Immature natural killer cell (primary cell): ENCODE results near the gene CDH7. TPM values are rescaled to one million over a fixed set of nuclear protein-coding genes. Genes with fewer than 3 reads are reported as not detected.

Experiments
- DNase-seq, 3 donors: peaks; one replicate each; pipeline ENCODE4 v3.0.0; 2022; ENCODE audit warnings: mixed read lengths in 1 of 3
- H3K27ac Mint-ChIP-seq, 6 donors: one replicate each; pipeline ENCODE4 v1.8.0; 2020; ENCODE audit warnings: mixed read lengths in 6 of 6, mild to moderate bottlenecking in 5 of 6, inconsistent platforms in 4 of 6, moderate library complexity in 3 of 6
- H3K27me3 Mint-ChIP-seq, 3 donors: one replicate each; pipeline ENCODE4 v1.8.0; 2020 to 2021; ENCODE audit warnings: low read depth in 3 of 3, mild to moderate bottlenecking in 3 of 3, mixed read lengths in 3 of 3, moderate library complexity in 3 of 3, inconsistent platforms in 1 of 3
- H3K36me3 Mint-ChIP-seq, 3 donors: one replicate each; pipeline ENCODE4 v1.8.0; 2020; ENCODE audit warnings: mixed read lengths in 3 of 3, inconsistent platforms in 2 of 3, mild to moderate bottlenecking in 2 of 3
- H3K4me1 Mint-ChIP-seq, 2 donors: one replicate each; pipeline ENCODE4 v1.8.0; 2020; ENCODE audit warnings: inconsistent platforms in 2 of 2, mild to moderate bottlenecking in 2 of 2, mixed read lengths in 2 of 2, moderate library complexity in 1 of 2
- H3K4me3 Mint-ChIP-seq, 5 donors: one replicate each; pipeline ENCODE4 v1.8.0; 2020; ENCODE audit warnings: mild to moderate bottlenecking in 5 of 5, mixed read lengths in 5 of 5, inconsistent platforms in 3 of 5, moderate library complexity in 3 of 5
- H3K9me3 Mint-ChIP-seq, 6 donors: one replicate each; pipeline ENCODE4 v1.8.0; 2020; ENCODE audit warnings: mild to moderate bottlenecking in 6 of 6, mixed read lengths in 6 of 6, inconsistent platforms in 4 of 6, moderate library complexity in 3 of 6
- polyA plus RNA-seq, 3 donors: library from polyadenylated mRNA; unstranded; fragments of 300-500 nt; fragmentation: Illumina TruSeq; gene quantifications; one replicate each; pipeline ENCODE4 v1.2.3, GENCODE V29; 2021

Gene CDH7
- polyA plus RNA-seq, 3 donors from 2014 or later: not detected

DNA sequence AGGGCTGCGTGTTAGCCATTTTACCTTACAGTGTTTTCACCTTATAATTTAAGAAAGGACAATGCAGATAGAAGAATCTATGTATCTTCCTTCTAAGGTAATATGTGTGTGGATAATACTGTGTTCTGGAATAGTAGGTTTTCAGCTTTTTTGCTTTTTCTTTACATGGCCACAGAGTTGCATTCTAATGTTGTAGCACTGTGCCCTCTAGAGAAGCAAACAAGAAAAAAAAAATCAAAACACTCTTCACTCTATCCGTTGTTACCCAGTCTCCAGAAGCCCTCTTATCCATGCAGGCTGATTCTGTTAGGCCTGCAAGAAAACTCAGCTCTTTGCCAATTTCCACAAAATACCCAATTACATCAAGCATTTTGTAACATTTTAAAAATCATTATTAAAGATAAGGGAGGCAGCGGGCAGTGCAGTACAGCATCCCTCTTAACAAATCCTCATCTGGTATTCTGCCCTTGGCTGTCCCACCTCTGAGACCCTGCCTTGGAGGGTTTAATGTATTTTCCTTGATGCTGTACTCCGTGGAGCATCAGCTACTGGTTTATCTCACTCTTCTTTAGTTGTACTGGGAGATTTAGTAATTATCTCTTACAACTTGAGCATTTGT, 41.8 kb downstream of the CDH7 start:
- no peak for DNase-seq
- H3K27me3 Mint-ChIP-seq: no peaks in the 10 kb centered on the region

DNA sequence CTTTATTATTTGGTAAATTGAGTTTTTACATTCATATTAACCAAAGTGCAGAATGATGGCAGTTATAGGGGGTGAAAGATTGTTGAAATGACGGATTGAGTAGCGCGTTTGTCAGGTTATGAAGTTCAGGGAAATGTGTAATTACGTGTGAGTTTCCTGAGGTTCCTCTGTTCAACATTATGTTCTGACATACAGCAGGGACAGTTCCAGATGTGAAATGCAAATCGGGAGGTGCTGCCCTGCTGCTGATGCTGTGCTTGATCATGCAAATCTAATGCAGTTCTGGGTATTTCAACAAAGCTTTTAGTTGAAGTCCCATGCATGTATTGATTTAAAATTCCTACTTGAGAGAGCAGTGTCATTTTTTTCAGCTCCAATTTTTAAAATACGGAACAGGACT, 57.9 kb downstream of the CDH7 start:
- Mint-ChIP-seq H3K27ac (no peak overlapping the region), H3K27me3 (no peaks in the 10 kb centered on the region), H3K4me1 (peaks cover 0 to 1% of the 10 kb centered on the region in 2 donors), H3K36me3 (peaks cover 0 to 4% (median 0%) of the 10 kb centered on the region in 3 donors), H3K9me3 (peaks cover 5 to 52% (median 13%) of the 10 kb centered on the region in 6 donors), H3K4me3 (no peak overlapping the region)
- no peak for DNase-seq

More for the DNA sequence above, 41.8 kb downstream of the CDH7 start:
- Mint-ChIP-seq H3K27ac (no peak overlapping the region), H3K36me3 (no peaks in the 10 kb centered on the region), H3K4me3 (no peak overlapping the region), H3K4me1 (no peaks in the 10 kb centered on the region), H3K9me3 (peaks cover 9 to 41% (median 26%) of the 10 kb centered on the region in 6 donors)

DNA sequence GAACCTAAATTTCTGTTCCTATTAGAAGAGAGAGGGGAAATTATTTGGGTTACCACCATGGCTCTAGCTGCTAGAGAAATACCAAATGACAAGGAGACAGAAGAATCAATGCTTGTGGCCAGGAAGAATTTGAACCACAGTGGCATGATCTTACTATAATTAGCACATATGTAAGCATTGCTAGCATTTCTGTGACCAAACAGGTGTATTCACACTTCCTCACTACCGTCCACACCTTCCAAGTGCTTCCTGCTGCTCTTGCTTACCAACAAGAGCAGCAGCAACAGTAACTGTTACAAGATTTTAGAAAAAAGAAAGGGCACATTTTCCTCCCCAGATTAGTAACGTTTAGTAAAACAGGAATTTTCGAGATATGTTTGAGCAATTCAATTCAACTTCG, 60.5 kb downstream of the CDH7 start:
- Mint-ChIP-seq H3K27me3 (no peaks in the 10 kb centered on the region), H3K9me3 (peaks cover 5 to 40% (median 12%) of the 10 kb centered on the region in 6 donors), H3K4me3 (no peak overlapping the region), H3K4me1 (peaks cover 0 to 1% of the 10 kb centered on the region in 2 donors), H3K36me3 (peaks cover 0 to 10% (median 0%) of the 10 kb centered on the region in 3 donors), H3K27ac (no peak overlapping the region)
- no peak for DNase-seq

DNA sequence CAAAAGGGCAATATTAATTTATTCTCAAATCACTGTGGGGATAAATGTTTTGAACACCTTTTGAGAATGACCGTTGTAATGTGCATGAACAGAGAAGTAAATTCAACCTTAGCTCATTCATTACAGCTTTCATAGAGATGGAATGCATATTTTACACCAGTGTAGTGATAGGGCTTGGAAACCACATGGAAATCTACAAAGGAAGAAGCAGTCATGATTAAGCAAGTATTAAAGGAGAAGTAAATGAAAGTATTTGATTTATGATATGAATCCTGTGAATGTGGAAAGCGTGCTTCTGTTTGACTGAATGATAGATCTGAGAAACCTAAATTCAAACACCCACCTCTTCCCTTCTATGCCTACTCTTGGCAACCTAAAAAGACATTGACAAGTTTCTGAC, 64.7 kb downstream of the CDH7 start:
- Mint-ChIP-seq H3K4me3 (no peak overlapping the region), H3K27me3 (no peaks in the 10 kb centered on the region), H3K9me3 (peaks cover 2 to 50% (median 12%) of the 10 kb centered on the region in 6 donors), H3K36me3 (peaks cover 0 to 10% (median 0%) of the 10 kb centered on the region in 3 donors), H3K27ac (no peak overlapping the region), H3K4me1 (peaks cover 0 to 1% of the 10 kb centered on the region in 2 donors)
- no peak for DNase-seq

- H3K27ac Mint-ChIP-seq: no peak overlapping the region
- H3K4me3 Mint-ChIP-seq: no peak overlapping the region
- H3K9me3 Mint-ChIP-seq: peaks cover 4 to 39% (median 13%) of the 10 kb centered on the region in 6 donors
- no peaks in the 10 kb centered on the region for H3K4me1 Mint-ChIP-seq
- peaks cover 0 to 2% (median 0%) of the 10 kb centered on the region in 3 donors for H3K27me3 Mint-ChIP-seq
- H3K36me3 Mint-ChIP-seq: peaks cover 0 to 6% (median 0%) of the 10 kb centered on the region in 3 donors
- no peak for DNase-seq
These were observed 66.4 kb downstream of the CDH7 start for GRCh38 chr18:65817178-65817577.

- Mint-ChIP-seq H3K4me3 (no peak overlapping the region), H3K27me3 (peaks cover 0 to 2% (median 0%) of the 10 kb centered on the region in 3 donors), H3K4me1 (no peaks in the 10 kb centered on the region), H3K27ac (no peak overlapping the region), H3K36me3 (no peaks in the 10 kb centered on the region), H3K9me3 (peaks cover 0 to 35% (median 8%) of the 10 kb centered on the region in 6 donors)
- DNase-seq: no peak
These were observed 71.1 kb downstream of the CDH7 start for GRCh38 chr18:65821911-65822310.

DNA sequence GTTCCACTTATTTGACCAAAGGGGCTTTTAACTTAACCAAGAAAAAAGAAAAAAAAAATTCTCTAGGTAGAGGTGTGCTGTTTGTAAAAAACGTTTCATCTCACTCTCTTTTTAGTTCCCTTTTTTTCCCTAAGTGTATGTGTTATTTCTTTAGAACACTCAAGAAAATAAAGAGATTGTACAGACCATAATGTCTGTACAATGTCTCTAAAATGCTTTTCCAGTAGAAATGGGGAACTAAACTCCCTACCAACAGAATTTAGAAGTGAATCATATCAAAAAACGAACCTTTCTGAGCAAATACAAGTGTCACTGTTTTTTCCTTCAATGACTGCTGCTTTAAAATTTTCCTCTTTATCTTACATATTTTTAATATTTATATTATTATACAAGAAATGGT, 72.0 kb downstream of the CDH7 start:
- Mint-ChIP-seq H3K9me3 (peaks cover 0 to 36% (median 8%) of the 10 kb centered on the region in 6 donors), H3K36me3 (no peaks in the 10 kb centered on the region), H3K4me3 (no peak overlapping the region), H3K4me1 (no peaks in the 10 kb centered on the region), H3K27me3 (peaks cover 0 to 2% (median 0%) of the 10 kb centered on the region in 3 donors), H3K27ac (no peak overlapping the region)
- no peak for DNase-seq

DNA sequence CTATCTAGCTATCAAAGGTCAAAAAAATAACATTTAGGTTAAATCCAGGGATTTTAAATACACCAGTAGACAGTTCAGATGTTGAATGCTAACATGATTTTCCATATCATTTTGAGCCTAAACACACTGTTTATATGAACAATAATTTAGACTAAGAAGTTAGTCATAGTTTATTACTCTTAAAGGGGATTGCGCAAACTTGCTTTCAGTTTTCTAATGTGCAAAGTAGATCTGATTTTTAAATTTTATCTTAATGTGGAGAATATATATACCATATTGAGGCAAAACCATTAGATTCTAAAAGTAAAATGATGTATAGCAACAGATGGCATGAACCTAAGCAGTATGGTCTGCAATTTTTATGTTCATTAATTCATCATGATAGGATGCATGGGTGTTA, 76.6 kb downstream of the CDH7 start:
- DNase-seq: no peak
- H3K4me1 Mint-ChIP-seq: no peaks in the 10 kb centered on the region
- H3K4me3 Mint-ChIP-seq: no peak overlapping the region
- peaks cover 0 to 43% (median 10%) of the 10 kb centered on the region in 6 donors for H3K9me3 Mint-ChIP-seq
- no peaks in the 10 kb centered on the region for H3K27me3 Mint-ChIP-seq
- no peaks in the 10 kb centered on the region for H3K36me3 Mint-ChIP-seq
- no peak overlapping the region for H3K27ac Mint-ChIP-seq

DNA sequence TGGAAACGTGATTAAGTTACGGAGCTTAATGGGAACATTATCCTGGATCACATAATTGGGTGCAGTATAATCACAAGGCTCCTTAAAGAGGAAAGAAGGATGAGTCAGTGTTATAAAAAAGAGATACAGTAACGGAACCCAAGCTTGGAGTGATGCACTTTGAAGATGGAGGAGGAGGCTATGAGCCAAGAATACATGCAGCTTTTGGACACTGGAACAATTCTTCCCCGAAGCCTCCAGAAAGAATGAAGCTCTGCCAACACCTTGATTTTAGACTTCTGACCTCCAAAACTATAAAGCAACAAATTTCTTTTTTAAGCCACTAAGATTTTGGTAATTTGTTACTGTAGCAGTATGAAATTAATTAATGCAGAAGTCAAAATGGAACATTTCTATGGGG, 85.1 kb downstream of the CDH7 start:
- Mint-ChIP-seq H3K4me1 (no peaks in the 10 kb centered on the region), H3K27ac (no peak overlapping the region), H3K27me3 (no peaks in the 10 kb centered on the region), H3K9me3 (peaks cover 9 to 60% (median 21%) of the 10 kb centered on the region in 6 donors), H3K4me3 (no peak overlapping the region), H3K36me3 (peaks cover 0 to 4% (median 0%) of the 10 kb centered on the region in 3 donors)
- DNase-seq: no peak

DNA sequence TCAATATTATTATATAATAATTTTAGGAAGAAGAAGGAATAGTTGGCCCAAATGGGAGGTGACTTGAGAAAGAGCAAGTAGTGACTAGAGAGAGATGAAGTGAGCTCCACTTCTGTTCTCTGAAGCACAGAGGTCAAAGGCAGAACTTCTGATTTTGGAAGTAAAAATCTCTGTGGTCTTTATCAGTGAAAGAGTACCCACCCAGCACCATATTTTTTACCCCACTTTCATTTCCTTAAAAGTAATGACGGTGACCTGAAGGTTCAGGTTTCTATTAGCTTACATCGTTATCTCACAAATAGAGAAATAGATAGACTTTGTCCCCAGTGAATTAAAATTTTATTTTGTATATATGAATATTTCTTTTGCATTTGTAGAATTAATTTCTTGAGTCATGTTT, 95.3 kb downstream of the CDH7 start:
- H3K4me1 Mint-ChIP-seq: no peaks in the 10 kb centered on the region
- peaks cover 0 to 4% (median 0%) of the 10 kb centered on the region in 3 donors for H3K27me3 Mint-ChIP-seq
- H3K36me3 Mint-ChIP-seq: no peaks in the 10 kb centered on the region
- no peak for DNase-seq
- peaks cover 0 to 39% (median under 1%) of the 10 kb centered on the region in 6 donors for H3K9me3 Mint-ChIP-seq
- H3K4me3 Mint-ChIP-seq: no peak overlapping the region
- H3K27ac Mint-ChIP-seq: no peak overlapping the region

GRCh38 chr18:65852273-65852672, 101.5 kb downstream of the CDH7 start:
- no peak for DNase-seq
- Mint-ChIP-seq H3K9me3 (peaks cover 7 to 41% (median 8%) of the 10 kb centered on the region in 6 donors), H3K27ac (no peak overlapping the region), H3K4me1 (no peaks in the 10 kb centered on the region), H3K27me3 (peaks cover 0 to 2% (median 1%) of the 10 kb centered on the region in 3 donors), H3K4me3 (no peak overlapping the region), H3K36me3 (no peaks in the 10 kb centered on the region)

DNA sequence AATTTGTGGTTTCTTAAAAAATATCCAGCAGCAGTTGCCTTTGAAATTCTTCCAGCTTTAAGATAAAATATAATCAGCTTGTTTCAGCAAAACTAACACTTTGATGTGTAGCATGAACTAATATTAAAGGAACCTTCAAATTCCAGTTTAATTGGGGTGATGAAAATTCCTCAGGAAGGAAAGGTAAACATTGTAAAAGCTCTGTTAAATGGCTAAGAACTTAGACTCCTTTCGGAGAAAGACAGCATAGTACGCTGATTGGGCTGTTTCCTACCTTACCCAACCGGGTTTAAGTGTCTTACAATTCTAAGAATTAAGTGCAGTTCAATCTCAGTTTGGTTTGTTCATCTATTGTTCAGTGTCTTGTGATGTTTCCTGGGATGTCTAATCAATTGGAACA, 108.3 kb downstream of the CDH7 start:
- H3K4me1 Mint-ChIP-seq: no peaks in the 10 kb centered on the region
- no peaks in the 10 kb centered on the region for H3K36me3 Mint-ChIP-seq
- DNase-seq: no peak
- no peak overlapping the region for H3K27ac Mint-ChIP-seq
- H3K9me3 Mint-ChIP-seq: peaks cover 4 to 30% (median 5%) of the 10 kb centered on the region in 6 donors
- no peak overlapping the region for H3K4me3 Mint-ChIP-seq
- no peaks in the 10 kb centered on the region for H3K27me3 Mint-ChIP-seq

GRCh38 chr18:65869527-65869926, 118.7 kb downstream of the CDH7 start:
- no peak for DNase-seq
- Mint-ChIP-seq H3K4me3 (no peak overlapping the region), H3K9me3 (peaks cover 8 to 61% (median 18%) of the 10 kb centered on the region in 6 donors), H3K36me3 (peaks cover 0 to 4% (median 0%) of the 10 kb centered on the region in 3 donors), H3K4me1 (no peaks in the 10 kb centered on the region), H3K27ac (no peak overlapping the region), H3K27me3 (peaks cover 0 to 5% (median 2%) of the 10 kb centered on the region in 3 donors)

DNA sequence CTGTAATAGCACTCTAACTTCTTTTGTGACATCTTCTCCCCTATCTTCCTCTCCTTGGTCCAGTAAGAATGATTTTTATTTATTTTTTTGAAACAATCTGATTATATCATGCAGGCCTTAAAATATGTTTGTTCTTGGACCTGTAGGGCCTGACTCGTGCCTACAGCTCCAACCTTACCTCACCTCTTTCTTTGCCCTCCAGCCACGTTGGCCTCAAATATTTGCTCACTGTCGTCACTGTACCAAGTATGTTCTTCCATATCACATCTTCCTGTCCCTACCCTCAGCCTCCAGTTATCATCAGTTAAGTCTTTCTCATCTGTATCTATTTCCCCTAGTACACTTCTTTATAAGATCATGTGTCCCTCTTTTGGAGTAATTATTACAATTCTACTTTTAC, 125.5 kb downstream of the CDH7 start:
- Mint-ChIP-seq H3K27ac (no peak overlapping the region), H3K27me3 (peaks cover 0 to 5% (median 2%) of the 10 kb centered on the region in 3 donors), H3K4me3 (no peak overlapping the region), H3K36me3 (peaks cover 0 to 5% (median 0%) of the 10 kb centered on the region in 3 donors), H3K9me3 (peaks cover 8 to 49% (median 20%) of the 10 kb centered on the region in 6 donors), H3K4me1 (no peaks in the 10 kb centered on the region)
- DNase-seq: no peak

DNA sequence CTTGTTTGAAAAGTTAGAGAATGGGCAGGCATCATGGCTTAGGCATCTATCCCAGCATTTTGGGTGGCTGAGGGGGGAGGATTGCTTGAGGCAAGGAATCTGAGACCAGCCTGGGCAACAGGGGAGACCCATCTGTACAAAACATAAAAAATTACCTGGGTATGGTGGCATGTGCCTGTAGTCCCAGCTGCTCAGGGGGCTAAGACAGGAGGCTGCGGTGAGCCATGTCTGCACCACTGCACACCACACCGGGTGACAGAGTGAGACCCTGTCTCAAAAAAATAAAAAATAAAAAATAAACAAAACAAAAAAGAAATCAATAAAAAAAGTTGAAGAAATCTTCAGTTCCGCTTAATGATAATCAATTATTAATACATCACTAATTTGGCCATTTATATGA, 146.5 kb downstream of the CDH7 start:
- no peak overlapping the region for H3K4me3 Mint-ChIP-seq
- no peaks in the 10 kb centered on the region for H3K36me3 Mint-ChIP-seq
- no peaks in the 10 kb centered on the region for H3K4me1 Mint-ChIP-seq
- H3K9me3 Mint-ChIP-seq: peaks cover 4 to 33% (median 13%) of the 10 kb centered on the region in 6 donors
- no peaks in the 10 kb centered on the region for H3K27me3 Mint-ChIP-seq
- DNase-seq: no peak
- H3K27ac Mint-ChIP-seq: no peak overlapping the region
